HepG2 (cell line): ENCODE measurements around the gene NR1I2. TPM values are rescaled to one million over a fixed set of nuclear protein-coding genes. Genes with fewer than 3 reads are reported as not detected.

Experiments
- ATAC-seq: fragments of 200-7000 bp; cut with Tn5 transposase; 3 replicates; pipeline ENCODE4 v1.9.1; 2020; ENCODE audit warnings: mild to moderate bottlenecking, moderate library complexity
- BruUV-seq: library from RNA; stranded (reverse); fragments of 400-500 nt; replicated peaks from 2 replicates; lab custom pipeline; 2021; lab: Mats Ljungman, UMichigan
- CTCF ChIA-PET: fragments of 300-600 bp; formaldehyde crosslinking; extraction: SDS; loops from one replicate; lab custom pipeline; 2021; ENCODE audit warnings: low total read pairs, inconsistent platforms, low intra/inter-chr PET ratio; lab: Yijun Ruan, JAX
- POLR2A ChIA-PET: fragments of 350-600 bp; sonication (Branson Sonifier 250); formaldehyde crosslinking; loops from one replicate; lab custom pipeline; 2020; ENCODE audit warnings: antibody characterized with exemption, inconsistent platforms; lab: Yijun Ruan, JAX
- DNase-seq: peaks from one replicate; pipeline ENCODE4 v3.0.0-alpha.2; 2015; ENCODE audit warnings: low spot score
- FAIRE-seq: peaks from 3 replicates; lab custom pipeline; 2011; peaks lifted over from hg19 to GRCh38; lab: Jason Lieb, UNC
- H2AFZ ChIP-seq: one replicate; pipeline ENCODE4 v1.6.1; 2011; ENCODE audit warnings: low read length, inconsistent platforms
- H3K27ac ChIP-seq: fragments of 300-600 bp; 3 replicates; pipeline ENCODE4 v1.8.0; 2011; ENCODE audit warnings: mixed run types, mild to moderate bottlenecking, mixed read lengths, low read length, inconsistent platforms; ENCODE audit not compliant: insufficient read depth; ENCODE audit errors: extremely low read length
- H3K27me3 ChIP-seq, 2 experiments: fragments of 200-600 bp in 1 of 2; 2 replicates in 1 of 2; 3 replicates in 1 of 2; pipeline versions ENCODE4 v1.6.0 to v1.8.0; 2011; ENCODE audit warnings: low read length in 2 of 2, mild to moderate bottlenecking in 2 of 2, moderate library complexity in 2 of 2, inconsistent platforms in 1 of 2; ENCODE audit not compliant: insufficient read depth in 2 of 2, control insufficient read depth in 1 of 2
- H3K36me3 ChIP-seq, 2 experiments: fragments of 200-600 bp in 1 of 2; replicated peaks in 1 of 2; 2 replicates in 1 of 2; 3 replicates in 1 of 2; pipeline versions ENCODE4 v1.5.1 to v1.8.0; 2011; ENCODE audit warnings: low read length in 2 of 2, inconsistent platforms in 1 of 2; ENCODE audit not compliant: insufficient read depth in 2 of 2, control insufficient read depth in 1 of 2
- H3K4me1 ChIP-seq: 2 replicates; pipeline ENCODE4 v1.5.1; 2012; ENCODE audit warnings: low read length, inconsistent platforms; ENCODE audit not compliant: insufficient read depth
- H3K4me2 ChIP-seq: 2 replicates; pipeline ENCODE4 v1.6.0; 2011; ENCODE audit warnings: low read depth, low read length, inconsistent platforms
- H3K4me3 ChIP-seq, 3 experiments: fragments of 200-600 bp in 1 of 3; sonication (generic), shearing (Covaris generic) in 1 of 3; replicated peaks in 1 of 3; 2 replicates each; pipeline ENCODE4 v1.5.1; 2011 to 2016; ENCODE audit warnings: low read length in 3 of 3, inconsistent platforms in 2 of 3, low read depth in 2 of 3, mild to moderate bottlenecking in 2 of 3, control low read depth in 1 of 3, mixed read lengths in 1 of 3; ENCODE audit not compliant: insufficient read depth in 1 of 3
- H3K79me2 ChIP-seq: one replicate; pipeline ENCODE4 v1.6.1; 2011; ENCODE audit warnings: low read length, inconsistent platforms; ENCODE audit not compliant: insufficient read depth
- H3K9ac ChIP-seq: 2 replicates; pipeline ENCODE4 v1.6.0; 2011; ENCODE audit warnings: mild to moderate bottlenecking, low read depth, low read length, inconsistent platforms; ENCODE audit not compliant: insufficient read depth
- H3K9me3 ChIP-seq: 2 replicates; pipeline ENCODE4 v1.5.1; 2012; ENCODE audit warnings: mild to moderate bottlenecking, low read length
- H4K20me1 ChIP-seq: 2 replicates; pipeline ENCODE4 v1.6.0; 2011; ENCODE audit warnings: inconsistent platforms, mild to moderate bottlenecking, low read length, moderate library complexity; ENCODE audit not compliant: insufficient read depth
- ARID4A ChIP-seq: sonication (generic); formaldehyde crosslinking; IDR thresholded peaks from 2 replicates; pipeline ENCODE4 v1.5.0; 2020; ENCODE audit warnings: mild to moderate bottlenecking, missing genetic modification reagents, borderline replicate concordance
- IKZF5 ChIP-seq: IDR thresholded peaks from 2 replicates; pipeline ENCODE4 v1.6.1; 2018; ENCODE audit warnings: missing genetic modification reagents, mild to moderate bottlenecking, missing compliant biosample characterization
- PATZ1 ChIP-seq: sonication (generic); formaldehyde crosslinking; IDR thresholded peaks from 2 replicates; pipeline ENCODE4 v1.4.0; 2020; ENCODE audit warnings: missing genetic modification reagents
- RCOR2 ChIP-seq: IDR thresholded peaks from 2 replicates; pipeline ENCODE4 v1.6.1; 2016; ENCODE audit warnings: missing biosample characterization, missing genetic modification reagents
- RNF2 ChIP-seq: fragments of 450-650 bp; conservative IDR thresholded peaks from 2 replicates; pipeline ENCODE4 v1.6.1; 2016; ENCODE audit warnings: low read depth
- THAP7 ChIP-seq: sonication (generic); formaldehyde crosslinking; IDR thresholded peaks from 2 replicates; pipeline ENCODE4 v1.8.1; 2023; ENCODE audit warnings: mild to moderate bottlenecking, missing genetic modification reagents
- THRA ChIP-seq: sonication (generic); formaldehyde crosslinking; IDR thresholded peaks from 2 replicates; pipeline ENCODE4 v1.4.0; 2020; ENCODE audit warnings: missing genetic modification reagents, borderline replicate concordance
- ZBTB3 ChIP-seq: sonication (generic); formaldehyde crosslinking; IDR thresholded peaks from 2 replicates; pipeline ENCODE4 v1.4.0; 2020; ENCODE audit warnings: low read depth, mild to moderate bottlenecking, moderate library complexity, missing genetic modification reagents, borderline replicate concordance
- ZBTB43 ChIP-seq: sonication (generic); formaldehyde crosslinking; conservative IDR thresholded peaks from 2 replicates; pipeline ENCODE4 v1.4.0; 2020; ENCODE audit warnings: missing genetic modification reagents
- ZIK1 ChIP-seq: sonication (generic); formaldehyde crosslinking; IDR thresholded peaks from 2 replicates; pipeline ENCODE4 v1.5.0; 2020; ENCODE audit warnings: mild to moderate bottlenecking, low read depth, missing genetic modification reagents, borderline replicate concordance
- ZMYM4 ChIP-seq: sonication (generic); formaldehyde crosslinking; IDR thresholded peaks from 2 replicates; pipeline ENCODE4 v1.8.1; 2023; ENCODE audit warnings: mild to moderate bottlenecking, missing genetic modification reagents
- ZNF354B ChIP-seq: sonication (generic); formaldehyde crosslinking; IDR thresholded peaks from 2 replicates; pipeline ENCODE4 v1.8.0; 2022; ENCODE audit warnings: mild to moderate bottlenecking, missing genetic modification reagents
- ZNF451 ChIP-seq: sonication (generic); formaldehyde crosslinking; IDR thresholded peaks from 2 replicates; pipeline ENCODE4 v1.5.0; 2020; ENCODE audit warnings: mild to moderate bottlenecking, missing genetic modification reagents
- WGBS: methylation state at CpG from one replicate; pipeline ENCODE4 v1.1.6; 2017; ENCODE audit warnings: low lambda C conversion rate; 5-methylcytosine and 5-hydroxymethylcytosine counted together
- in situ Hi-C: cut with HindIII; loops from 2 replicates; pipeline ENCODE4 v1.10.0; 2017; ENCODE audit warnings: low pct_unique_long_range_greater_than_20kb; ENCODE audit not compliant: extremely low pct_ligation_motif_present
- intact Hi-C: fragments of 100-400 bp; cut with micrococcal nuclease; formaldehyde crosslinking; loops from one replicate; pipeline ENCODE4 v1.10.0; 2022; ENCODE audit not compliant: unreplicated experiment
- polyA plus RNA-seq, 8 experiments: library from polyadenylated mRNA; depleted of rRNA in 3 of 8; stranded (reverse) in 7 of 8; unstranded in 1 of 8; fragments of >200 nt; fragmentation: Illumina TruSeq in 4 of 8; extraction: Trizol in 4 of 8; gene quantifications; 2 replicates each; pipeline versions ENCODE4 v1.2.1 to v1.2.3, GENCODE V29; 2011 to 2016; ENCODE audit warnings: low read depth in 4 of 8, missing spikeins in 1 of 8, mixed read lengths in 1 of 8; ENCODE audit not compliant: insufficient read depth in 1 of 8
- total RNA-seq, 5 experiments: library from RNA; depleted of rRNA; stranded (reverse); fragments of >200 nt; fragmentation: Illumina TruSeq; extraction: Trizol; gene quantifications; 2 replicates each; pipeline ENCODE4 v1.2.3, GENCODE V29; 2016; ENCODE audit warnings: low read depth in 1 of 5

The NR1I2 gene
- total and polyA plus RNA-seq, 2 of the 13 experiments (the other 11 are each of a cell fraction or from before 2014, with no cell fraction given) = 8.8 to 13.4 TPM

GRCh38 chr3:119795849-119796248 is 13.9 kb downstream of the NR1I2 start:
- peak overlapping the region; percentile 31 to 43 (median 33); a peak in 5 of 6 replicates for H3K4me3 ChIP-seq
- H3K79me2 ChIP-seq = no peaks in the 10 kb centered on the region
- in situ Hi-C loops (no loop called here), intact Hi-C loops (loop anchor here (1.0 to 2.0 kb wide), 2 partner anchors 15 to 25 kb away; no protein-coding TSS in a partner anchor)
- peak overlapping the region; percentile 63 for H3K9ac ChIP-seq
- H3K36me3 ChIP-seq = no peaks in the 10 kb centered on the region
- peak; percentile 66 for ATAC-seq
- peak overlapping the region; percentile 90 for H3K27ac ChIP-seq
- DNase-seq = peak; percentile 82
- H2AFZ ChIP-seq = no peak overlapping the region
- FAIRE-seq = peak; percentile 88
- POLR2A ChIA-PET = interaction anchor here (1.6 to 1.7 kb wide), 3 partner anchors 12 to 21 kb away, joined by 5 to 15 read pairs (median 5); partner anchors contain the start of gene NR1I2
- no peaks in the 10 kb centered on the region for H3K9me3 ChIP-seq
- peaks cover 53% of the 10 kb centered on the region for H3K4me1 ChIP-seq
- H3K27me3 ChIP-seq = no peaks in the 10 kb centered on the region
- CTCF ChIA-PET = no interaction called here
- 10% methylated on average over 3 of the region's 3 CpGs for WGBS
- H4K20me1 ChIP-seq = no peaks in the 10 kb centered on the region
- H3K4me2 ChIP-seq = peak overlapping the region; percentile 84
- no TSS peak for BruUV-seq
- TF ChIP-seq ZBTB43 = no peak
- no peak for TF ChIP-seq ZNF354B (CRISPR knock-in tag)
- no peak for TF ChIP-seq ZMYM4 (CRISPR knock-in tag)
- no peak for TF ChIP-seq ZBTB3 (CRISPR knock-in tag)
- TF ChIP-seq ARID4A (CRISPR knock-in tag) = no peak
- TF ChIP-seq RNF2 = no peak
- 0 out of 2 replicates have a peak, but pooled peaks have one; percentile 11 for TF ChIP-seq THRA (CRISPR knock-in tag)
- TF ChIP-seq ZNF451 (CRISPR knock-in tag) = no peak
- TF ChIP-seq RCOR2 (CRISPR knock-in tag) = no peak
- no peak for TF ChIP-seq IKZF5 (CRISPR knock-in tag)
- no peak for TF ChIP-seq ZIK1 (CRISPR knock-in tag)
- TF ChIP-seq PATZ1 (CRISPR knock-in tag) = peak; percentile 24; the same call in 1 of the 2 replicates
- TF ChIP-seq THAP7 (CRISPR knock-in tag) = no peak
